ENCODE data around the gene PYCR2.
A peak's percentile ranks its signal among the peaks of the same experiment; 100 is the strongest.

PYCR2 gene

DNA sequence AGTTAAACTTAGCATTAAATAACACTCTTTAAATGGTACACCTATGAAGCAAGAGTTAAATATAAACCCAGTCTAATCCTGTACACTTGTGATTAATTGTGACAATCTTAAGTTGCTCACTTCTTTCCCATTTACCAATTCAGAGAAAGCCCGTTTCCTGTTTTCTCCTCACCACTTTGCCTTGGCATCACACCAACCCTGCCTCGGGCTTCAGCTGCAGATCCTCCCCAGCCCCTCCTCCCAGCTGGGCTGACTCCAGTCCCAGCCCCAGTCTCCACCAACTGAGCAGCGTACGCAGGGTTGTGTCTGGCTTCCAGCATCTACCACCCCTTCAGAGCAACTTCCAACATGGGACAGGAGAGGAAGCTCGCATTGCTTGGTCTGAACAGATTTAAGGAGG, 4.1 kb downstream of the PYCR2 start:
- DNase-seq (ENCODE audit: low read depth), result peak; percentile 90

- DNase-seq (ENCODE audit: low read depth), result no peak
These were observed 5.8 kb downstream of the PYCR2 start for GRCh38 chr1:225918280-225918679.

GRCh38 chr1:225917536-225917935, 6.5 kb downstream of the PYCR2 start:
- DNase-seq (ENCODE audit: low read depth), result peak; percentile 17

GRCh38 chr1:225917101-225917500, 6.9 kb downstream of the PYCR2 start:
- no peak for DNase-seq (ENCODE audit: low read depth)

GRCh38 chr1:225915538-225915991, 8.5 kb downstream of the PYCR2 start:
- no peak for DNase-seq (ENCODE audit: low read depth)

- no peak for DNase-seq (ENCODE audit: low read depth)
These were observed 9.1 kb downstream of the PYCR2 start for GRCh38 chr1:225914947-225915346.

- DNase-seq (ENCODE audit: low read depth), result no peak
These were observed 9.7 kb downstream of the PYCR2 start for GRCh38 chr1:225914391-225914790.

- DNase-seq (ENCODE audit: low read depth), result peak; percentile 17
These were observed 12.6 kb downstream of the PYCR2 start for GRCh38 chr1:225911191-225912130.

DNA sequence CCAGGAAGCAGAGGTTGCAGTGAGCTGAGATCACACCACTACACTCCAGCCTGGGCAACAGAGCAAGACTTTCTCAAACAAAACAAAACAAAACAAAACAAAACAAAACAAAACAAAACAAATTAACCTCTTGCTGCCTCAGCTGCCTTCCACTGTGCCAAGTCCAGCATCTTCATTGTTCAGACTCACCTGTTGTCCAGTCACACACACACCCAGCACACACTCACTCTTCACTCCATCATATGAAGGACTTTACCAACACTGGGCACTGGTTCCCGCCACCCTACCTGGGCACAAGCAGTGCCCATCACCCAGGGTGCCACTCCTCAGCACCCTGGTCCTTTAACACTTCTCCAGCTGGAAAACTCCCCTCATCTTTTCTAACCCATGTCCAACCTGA, 14.6 kb downstream of the PYCR2 start:
- DNase-seq (ENCODE audit: low read depth), result no peak

GRCh38 chr1:225908773-225909172, 15.3 kb downstream of the PYCR2 start:
- DNase-seq (ENCODE audit: low read depth), result no peak

- DNase-seq (ENCODE audit: low read depth), result no peak
These were observed 15.9 kb downstream of the PYCR2 start for GRCh38 chr1:225908013-225908640.

GRCh38 chr1:225907341-225907740, 16.7 kb downstream of the PYCR2 start:
- DNase-seq (ENCODE audit: low read depth), result no peak

- no peak for DNase-seq (ENCODE audit: low read depth)
These were observed 17.6 kb downstream of the PYCR2 start for GRCh38 chr1:225906467-225906866.

DNA sequence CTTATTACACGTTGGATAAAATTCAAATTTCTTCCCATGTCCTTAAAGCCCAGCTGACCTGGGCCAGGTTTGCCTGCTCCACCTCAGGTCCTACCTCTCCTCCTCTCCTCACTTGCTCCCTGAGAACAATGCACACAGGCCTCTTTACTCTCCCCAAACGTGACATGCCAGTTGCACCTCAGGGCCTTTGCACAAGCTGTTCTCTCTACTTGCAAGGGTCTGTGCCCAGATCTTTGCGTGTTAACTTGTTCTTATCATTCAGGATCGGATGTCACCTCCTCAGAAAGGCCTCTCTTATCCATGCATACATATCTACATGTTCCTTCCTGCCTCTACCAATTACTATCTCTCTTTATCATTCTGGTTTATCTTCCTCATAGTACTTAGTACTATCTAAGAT, 20.4 kb downstream of the PYCR2 start:
- no peak for DNase-seq (ENCODE audit: low read depth)

DNA sequence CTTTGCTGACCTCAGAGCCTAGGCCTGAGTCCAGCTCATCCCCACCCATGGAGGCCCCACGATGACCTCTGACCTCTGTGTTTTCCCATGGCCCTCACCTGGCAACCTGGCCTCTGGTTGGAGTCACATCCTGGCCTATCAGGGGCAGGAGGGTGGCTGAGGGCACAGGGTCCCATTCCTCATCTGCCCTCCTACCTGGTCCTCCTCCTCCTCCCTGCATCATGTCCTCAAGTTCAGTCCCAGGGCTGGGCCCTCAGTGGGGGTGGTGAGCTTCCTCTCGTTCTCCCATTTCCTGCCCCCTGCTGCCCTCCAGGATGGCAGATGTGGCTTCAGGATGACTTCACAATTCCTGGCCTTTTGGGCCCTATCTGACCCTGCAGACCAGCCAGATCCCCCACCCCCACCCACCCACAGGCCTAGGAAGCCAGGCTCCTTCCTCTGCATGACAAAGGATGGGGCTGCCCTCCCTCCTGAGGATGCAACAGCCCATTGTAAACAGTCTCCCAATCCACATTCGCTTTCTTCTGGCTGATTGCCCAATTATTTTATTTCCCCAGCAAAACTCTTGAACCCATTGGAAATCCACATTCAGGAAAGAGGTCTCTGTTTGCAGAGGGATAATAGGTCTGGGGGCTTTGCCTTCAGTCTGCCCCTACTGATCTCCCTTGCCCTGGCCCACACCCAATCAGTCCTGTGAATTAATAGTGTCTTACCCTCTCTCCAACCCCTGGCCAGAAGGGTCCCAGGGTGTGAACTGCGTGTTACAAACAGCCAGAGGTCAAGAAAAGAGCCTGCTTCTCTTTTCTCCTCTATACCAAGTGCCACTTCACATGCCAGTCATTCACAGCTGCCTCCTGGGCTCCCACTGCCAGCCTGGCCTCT, 24.8 kb downstream of the PYCR2 start:
- no peak for DNase-seq (ENCODE audit: low read depth)

GRCh38 chr1:225897595-225898514, 26.2 kb downstream of the PYCR2 start:
- DNase-seq (ENCODE audit: low read depth), result no peak

DNA sequence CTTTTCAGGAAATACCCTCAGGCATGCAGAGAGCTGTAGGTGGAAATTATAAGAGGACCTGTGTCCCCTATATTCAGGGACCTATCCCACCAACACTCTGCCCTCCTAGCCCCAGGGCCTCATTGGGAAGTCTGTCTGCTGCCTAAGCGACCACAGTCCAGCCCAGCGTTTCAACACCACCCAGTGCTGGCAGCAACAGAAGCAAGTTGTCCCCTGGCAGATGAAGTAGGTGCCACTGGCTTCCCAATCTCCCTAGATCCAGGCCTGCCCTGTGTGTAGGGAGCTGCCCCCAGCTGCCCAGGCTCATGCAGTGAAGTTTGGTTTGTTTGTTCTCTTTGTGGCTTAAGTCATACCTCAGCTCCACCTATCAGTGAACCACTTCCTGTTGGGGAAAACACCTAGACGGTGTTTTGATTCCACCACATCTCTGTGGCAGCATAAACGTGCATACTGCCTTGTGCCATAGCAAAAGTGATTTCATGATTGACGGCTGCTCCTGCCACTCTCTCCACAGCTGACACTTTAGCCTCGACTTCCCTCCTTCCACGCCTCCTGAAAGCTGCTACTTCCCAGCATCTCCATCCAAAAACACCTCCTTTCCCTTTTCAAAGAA, 27.0 kb downstream of the PYCR2 start:
- DNase-seq (ENCODE audit: low read depth), result peak; percentile 39

- no peak for DNase-seq (ENCODE audit: low read depth)
These were observed 27.6 kb downstream of the PYCR2 start for GRCh38 chr1:225896494-225896893.

- DNase-seq (ENCODE audit: low read depth), result no peak
These were observed 31.7 kb downstream of the PYCR2 start for GRCh38 chr1:225892307-225892706.

GRCh38 chr1:225891229-225891972, 32.6 kb downstream of the PYCR2 start:
- DNase-seq (ENCODE audit: low read depth), result no peak

All from amniotic epithelial cell (primary cell).